ENCODE measurements around the gene MMP7. TPM values are rescaled to one million over a fixed set of nuclear protein-coding genes. Genes with fewer than 3 reads are reported as not detected.

The MMP7 gene
- total and polyA plus RNA-seq, 8 donors = 0.37 to 45.1 (median 2.0) TPM; not detected in 3

- peaks cover 0 to 11% (median 5%) of the 10 kb centered on the region in 4 donors for H3K9me3 ChIP-seq
- H3K4me1 ChIP-seq = peaks cover 0 to 24% (median 13%) of the 10 kb centered on the region in 4 donors
- H3K27ac ChIP-seq = peak overlapping the region in 2 of 5 donors; percentile 44 to 47
- H3K4me3 ChIP-seq = no peak overlapping the region
- DNase-seq = peak in 1 of 2 donors; percentile 55
- TF ChIP-seq POLR2A (IDR thresholded peaks at IDR 0.05) = no peak
- no peaks in the 10 kb centered on the region for H3K27me3 ChIP-seq
- no peaks in the 10 kb centered on the region for H3K36me3 ChIP-seq
- intact Hi-C loops (cut with DNase I; ENCODE audit: low total_unique reads) = no loop called here
- WGBS, 5 donors = 41 to 71% (median 55%) methylated on average over 2 of the region's 2 CpGs
Observed at GRCh38 chr11:102564110-102564509, 33.6 kb upstream of the MMP7 start.

- DNase-seq = no peak
- Histone ChIP-seq H3K9me3 (peaks cover 0 to 10% (median 0%) of the 10 kb centered on the region in 4 donors), H3K36me3 (no peaks in the 10 kb centered on the region), H3K4me1 (peaks cover 0 to 24% (median 13%) of the 10 kb centered on the region in 4 donors), H3K27me3 (no peaks in the 10 kb centered on the region), H3K27ac (peak overlapping the region in 2 of 5 donors; percentile 63 to 69), H3K4me3 (no peak overlapping the region)
- TF ChIP-seq POLR2AphosphoS5 (IDR thresholded peaks at IDR 0.05) (no peak), POLR2A (IDR thresholded peaks at IDR 0.05) (no peak), EP300 (IDR thresholded peaks at IDR 0.05) (no peak), CTCF (IDR thresholded peaks at IDR 0.05) (no peak)
- intact Hi-C loops (cut with DNase I; ENCODE audit: low total_unique reads) = no loop called here
Observed at GRCh38 chr11:102561636-102562035, 31.1 kb upstream of the MMP7 start.

DNA sequence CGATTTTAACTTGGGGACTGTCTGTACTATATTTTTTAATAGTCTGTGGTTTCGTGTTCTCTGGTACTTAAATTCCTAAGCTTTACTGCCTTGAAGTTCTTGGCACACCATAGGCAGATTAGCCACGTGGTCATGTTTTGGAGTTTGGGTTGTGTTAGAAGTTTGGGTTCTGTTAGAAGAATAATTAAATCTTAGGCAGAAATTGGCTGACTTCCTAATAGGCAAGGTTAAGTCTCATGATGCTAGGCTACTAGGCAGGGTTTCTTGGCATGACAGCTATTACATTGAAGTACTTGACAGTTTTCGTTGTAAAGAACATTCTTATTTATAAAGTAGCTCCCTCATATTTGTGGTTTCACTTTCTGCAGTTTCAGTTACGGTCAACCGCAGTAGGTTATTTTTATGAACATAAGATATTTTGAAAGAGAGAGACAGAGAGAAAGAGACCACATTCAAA is 30.0 kb upstream of the MMP7 start:
- Histone ChIP-seq H3K27me3 (no peaks in the 10 kb centered on the region), H3K36me3 (no peaks in the 10 kb centered on the region), H3K27ac (peak overlapping the region in 4 of 5 donors; percentile 21 to 69 (median 58)), H3K4me1 (peaks cover 0 to 24% (median 13%) of the 10 kb centered on the region in 4 donors), H3K4me3 (peak overlapping the region; percentile 7 to 35 (median 14)), H3K9me3 (no peaks in the 10 kb centered on the region)
- 27 to 46% (median 40%) methylated on average over 6 of the region's 6 CpGs for WGBS, 5 donors
- TF ChIP-seq POLR2AphosphoS5 (IDR thresholded peaks at IDR 0.05) (no peak), CTCF (IDR thresholded peaks at IDR 0.05) (no peak), POLR2A (IDR thresholded peaks at IDR 0.05) (no peak), EP300 (IDR thresholded peaks at IDR 0.05) (no peak)
- intact Hi-C loops (cut with DNase I; ENCODE audit: low total_unique reads) = no loop called here
- DNase-seq = peak in 1 of 2 donors; percentile 34

DNA sequence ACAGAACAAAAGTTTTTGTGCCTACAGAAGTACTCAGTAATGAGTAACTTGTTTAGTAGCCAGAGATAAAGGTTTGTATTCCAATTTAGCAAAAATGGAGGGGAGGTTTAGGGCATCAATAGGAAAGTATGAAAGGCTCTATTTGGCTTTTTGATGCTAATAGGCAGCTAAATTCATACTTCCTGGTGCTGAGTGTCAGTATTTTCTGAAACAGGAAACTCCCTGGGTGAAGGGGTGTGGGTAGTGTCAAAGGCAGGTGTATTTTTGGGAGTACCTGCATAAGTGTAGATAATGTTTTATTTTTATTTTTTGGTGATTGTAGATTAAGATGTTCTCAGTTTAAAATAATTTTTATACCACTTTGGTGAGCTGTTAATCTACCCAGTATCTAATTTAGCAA is 29.3 kb upstream of the MMP7 start:
- TF ChIP-seq EP300 (IDR thresholded peaks at IDR 0.05) (no peak), POLR2AphosphoS5 (IDR thresholded peaks at IDR 0.05) (no peak), POLR2A (IDR thresholded peaks at IDR 0.05) (no peak), CTCF (IDR thresholded peaks at IDR 0.05) (no peak)
- H3K27ac ChIP-seq = peak overlapping the region in 3 of 5 donors; percentile 21 to 69 (median 63)
- no peaks in the 10 kb centered on the region for H3K9me3 ChIP-seq
- H3K36me3 ChIP-seq = no peaks in the 10 kb centered on the region
- peaks cover 0 to 24% (median 13%) of the 10 kb centered on the region in 4 donors for H3K4me1 ChIP-seq
- DNase-seq = no peak
- H3K27me3 ChIP-seq = no peaks in the 10 kb centered on the region
- no peak overlapping the region for H3K4me3 ChIP-seq
- intact Hi-C loops (cut with DNase I; ENCODE audit: low total_unique reads) = no loop called here

DNA sequence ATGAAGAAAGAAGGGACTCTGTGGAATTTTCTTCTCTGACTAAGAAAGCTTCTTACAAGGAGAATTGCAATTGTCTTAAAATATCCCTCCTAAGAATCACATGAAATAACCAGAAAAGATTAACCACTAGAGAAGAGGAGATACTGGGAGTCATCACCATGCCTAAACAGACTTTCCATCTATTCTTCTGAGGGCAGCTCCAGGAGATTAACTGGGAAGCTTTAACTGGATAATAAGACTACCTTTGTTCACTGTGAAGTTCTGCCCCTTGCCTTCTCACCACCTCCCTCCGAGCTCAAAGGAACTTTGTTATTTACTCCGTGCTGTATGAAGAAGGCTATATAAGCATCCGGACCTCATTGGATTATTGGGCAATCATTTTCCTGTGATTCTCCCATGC is 24.5 kb upstream of the MMP7 start:
- H3K4me1 ChIP-seq = peaks cover 0 to 14% (median 6%) of the 10 kb centered on the region in 4 donors
- intact Hi-C loops (cut with DNase I; ENCODE audit: low total_unique reads) = no loop called here
- no peak overlapping the region for H3K27ac ChIP-seq
- H3K9me3 ChIP-seq = no peaks in the 10 kb centered on the region
- H3K27me3 ChIP-seq = no peaks in the 10 kb centered on the region
- no peak for TF ChIP-seq POLR2AphosphoS5 (IDR thresholded peaks at IDR 0.05)
- TF ChIP-seq CTCF (IDR thresholded peaks at IDR 0.05) = no peak
- no peak overlapping the region for H3K4me3 ChIP-seq
- no peaks in the 10 kb centered on the region for H3K36me3 ChIP-seq
- no peak for DNase-seq
- 84 to 96% (median 87%) methylated on average over 3 of the region's 3 CpGs for WGBS, 5 donors
